ENCODE results near the gene ARRDC2. TPM values are rescaled to one million over a fixed set of nuclear protein-coding genes. Genes with fewer than 3 reads are reported as not detected.

ARRDC2 gene
- total RNA-seq, 1 experiment from 2014 or later, result 21.4 TPM

Other genes starting within 250 kb of the ARRDC2 start
- gene B3GNT3, start 213.0 kb upstream of the ARRDC2 start, total RNA-seq (2014; rRNA removed; shearing (Covaris generic)), result not detected in 2 replicates
- not detected in 2 replicates for gene INSL3, start 186.7 kb upstream of the ARRDC2 start, total RNA-seq (2014; rRNA removed; shearing (Covaris generic))
- gene JAK3, start 160.2 kb upstream of the ARRDC2 start, total RNA-seq (2014; rRNA removed; shearing (Covaris generic)), result 5.4 and 6.9 TPM in 2 replicates
- gene RPL18A, start 148.3 kb upstream of the ARRDC2 start, total RNA-seq (2014; rRNA removed; shearing (Covaris generic)), result 821 and 921 TPM in 2 replicates
- gene SLC5A5, start 136.2 kb upstream of the ARRDC2 start, total RNA-seq (2014; rRNA removed; shearing (Covaris generic)), result not detected in 2 replicates
- gene CCDC124, start 75.2 kb upstream of the ARRDC2 start, total RNA-seq (2014; rRNA removed; shearing (Covaris generic)), result 41.1 and 55.2 TPM in 2 replicates
- gene KCNN1, start 41.1 kb upstream of the ARRDC2 start, total RNA-seq (2014; rRNA removed; shearing (Covaris generic)), result not detected in 2 replicates
- 0.21 TPM in 1 of 2 replicates, not detected in the other for gene IL12RB1, start 78.8 kb downstream of the ARRDC2 start, total RNA-seq (2014; rRNA removed; shearing (Covaris generic))
- 1.2 and 2.3 TPM in 2 replicates for gene MAST3, start 89.6 kb downstream of the ARRDC2 start, total RNA-seq (2014; rRNA removed; shearing (Covaris generic))
- gene PIK3R2, start 145.0 kb downstream of the ARRDC2 start, total RNA-seq (2014; rRNA removed; shearing (Covaris generic)), result 24.2 and 35.0 TPM in 2 replicates
- 2.7 TPM in 1 of 2 replicates, not detected in the other for gene IFI30, start 165.6 kb downstream of the ARRDC2 start, total RNA-seq (2014; rRNA removed; shearing (Covaris generic))
- gene MPV17L2, start 185.0 kb downstream of the ARRDC2 start, total RNA-seq (2014; rRNA removed; shearing (Covaris generic)), result 42.3 and 52.0 TPM in 2 replicates
- 1.2 and 3.4 TPM in 2 replicates for gene RAB3A, start 195.9 kb downstream of the ARRDC2 start, total RNA-seq (2014; rRNA removed; shearing (Covaris generic))
- gene PDE4C, start 218.3 kb downstream of the ARRDC2 start, total RNA-seq (2014; rRNA removed; shearing (Covaris generic)), result not detected in 2 replicates

Measured in SJSA1 (cell line).